ENCODE results near the gene BCL2L13. TPM values are rescaled to one million over a fixed set of nuclear protein-coding genes. Genes with fewer than 3 reads are reported as not detected.

Gene BCL2L13
- total RNA-seq, 2 experiments from 2014 or later = 26.0 to 27.0 TPM

DNA sequence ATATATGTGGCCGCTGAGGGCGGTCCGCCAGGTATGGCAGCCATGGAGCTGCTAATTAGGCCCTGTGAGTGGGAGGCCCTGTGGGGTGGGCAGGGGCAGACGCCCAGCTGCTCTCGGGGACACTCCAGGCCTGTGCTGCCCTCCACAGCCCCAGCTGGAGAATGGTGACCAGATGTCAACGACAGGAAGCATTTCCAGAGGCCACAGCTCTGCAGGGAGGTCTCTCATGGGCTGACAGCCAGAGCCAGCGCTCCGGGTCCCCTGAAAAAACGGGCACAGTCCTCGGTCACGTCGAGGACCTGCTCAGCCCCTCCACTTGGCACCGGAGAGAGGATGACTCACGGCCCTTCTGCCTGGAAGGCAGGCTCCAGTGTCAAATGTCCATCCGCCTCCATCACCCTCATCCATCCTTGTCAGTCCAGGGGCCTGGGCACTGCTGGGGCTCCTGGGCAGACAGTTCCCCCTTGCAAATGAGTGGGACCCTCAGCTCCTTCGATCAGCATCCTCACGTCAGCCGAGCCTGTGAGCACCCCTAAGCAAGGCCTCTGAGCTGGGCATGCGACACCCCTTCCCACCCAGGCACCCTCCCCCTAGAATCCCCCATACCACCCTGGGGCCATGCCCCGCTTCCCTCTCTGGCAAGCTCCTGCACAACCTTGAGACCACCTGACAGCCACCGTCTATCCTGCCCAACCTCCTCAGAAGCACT lies 133.8 kb downstream of the BCL2L13 start:
- no peak for DNase-seq
- peak overlapping the region; percentile 82 for H3K4me3 Mint-ChIP-seq
- peak overlapping the region; percentile 54 for H3K27ac Mint-ChIP-seq
- ChIA-PET CTCF (interaction anchor here (0.9 to 6.3 kb wide), 4 partner anchors 12 to 304 kb away, joined by 3 to 41 read pairs (median 10); no protein-coding TSS in a partner anchor), POLR2A (interaction anchor here (0.6 to 1.1 kb wide), 3 partner anchors 11 to 146 kb away, joined by 3 to 4 read pairs (median 3); no protein-coding TSS in a partner anchor)
- H3K27me3 Mint-ChIP-seq (ENCODE audit: low read depth) = peaks cover 9% of the 10 kb centered on the region
- H3K4me1 Mint-ChIP-seq (ENCODE audit: low read depth) = peaks cover 59% of the 10 kb centered on the region
- H3K36me3 Mint-ChIP-seq (ENCODE audit: low read depth) = peaks cover 8% of the 10 kb centered on the region
- ATAC-seq = no peak
- H3K9me3 Mint-ChIP-seq (ENCODE audit: insufficient read depth) = no peaks in the 10 kb centered on the region

DNA sequence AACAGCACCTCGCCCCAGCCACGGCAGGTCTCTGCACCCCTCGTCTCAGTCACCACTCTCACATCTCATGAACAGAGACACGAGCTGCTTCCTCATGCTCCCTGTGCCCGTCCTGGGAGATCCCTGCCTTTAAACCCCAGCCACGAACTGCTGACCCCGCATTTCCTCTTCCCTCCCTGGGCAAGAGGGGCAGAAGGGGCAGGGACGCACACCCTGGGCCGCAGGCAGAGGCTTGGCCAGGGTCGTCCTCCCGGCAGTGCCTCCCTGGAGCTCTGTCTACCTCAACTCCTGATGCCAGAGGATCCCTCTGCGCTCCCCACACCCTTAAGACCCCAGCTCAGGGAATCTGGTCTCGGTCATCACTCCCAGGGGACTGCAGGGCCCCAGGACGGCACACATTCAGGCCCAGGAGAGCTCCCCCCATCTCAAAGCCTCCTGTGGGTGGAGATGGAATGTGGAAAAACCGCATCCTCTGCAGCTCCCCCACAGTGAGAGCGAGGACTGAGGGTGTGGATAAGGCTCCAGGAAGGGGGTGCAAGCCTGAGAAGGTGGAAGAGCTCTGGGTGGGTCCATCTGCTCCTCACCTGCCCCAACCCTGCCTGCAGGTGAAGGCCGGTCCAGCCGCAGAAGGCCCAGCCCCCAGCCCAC lies 134.5 kb downstream of the BCL2L13 start:
- CTCF ChIA-PET = interaction anchor here (1.0 to 6.3 kb wide), 5 partner anchors 11 to 303 kb away, joined by 3 to 41 read pairs (median 5); no protein-coding TSS in a partner anchor
- peak overlapping the region; percentile 76 for H3K27ac Mint-ChIP-seq
- ATAC-seq = no peak

GRCh38 chr22:17773606-17774205 lies 135.1 kb downstream of the BCL2L13 start:
- Mint-ChIP-seq H3K4me3 (peak overlapping the region; percentile 82), H3K36me3 (ENCODE audit: low read depth) (peaks cover 13% of the 10 kb centered on the region), H3K9me3 (ENCODE audit: insufficient read depth) (no peaks in the 10 kb centered on the region), H3K4me1 (ENCODE audit: low read depth) (peaks cover 59% of the 10 kb centered on the region), H3K27ac (peak overlapping the region; percentile 76), H3K27me3 (ENCODE audit: low read depth) (peaks cover 7% of the 10 kb centered on the region)
- ATAC-seq (peak; percentile 62), DNase-seq (peak; percentile 76)
- ChIA-PET CTCF (interaction anchor here (1.0 to 6.3 kb wide), 5 partner anchors 11 to 302 kb away, joined by 3 to 41 read pairs (median 5); no protein-coding TSS in a partner anchor), POLR2A (interaction anchor here (0.6 to 0.9 kb wide), 4 partner anchors 9 to 688 kb away, joined by 3 read pairs; no protein-coding TSS in a partner anchor)

More for the DNA sequence above, 134.5 kb downstream of the BCL2L13 start:
- POLR2A ChIA-PET = interaction anchor here (0.6 to 1.1 kb wide), 4 partner anchors 9 to 687 kb away, joined by 3 read pairs; no protein-coding TSS in a partner anchor
- Mint-ChIP-seq H3K27me3 (ENCODE audit: low read depth) (peaks cover 7% of the 10 kb centered on the region), H3K4me1 (ENCODE audit: low read depth) (peaks cover 57% of the 10 kb centered on the region), H3K4me3 (peak overlapping the region; percentile 82), H3K36me3 (ENCODE audit: low read depth) (peaks cover 13% of the 10 kb centered on the region), H3K9me3 (ENCODE audit: insufficient read depth) (no peaks in the 10 kb centered on the region)
- DNase-seq = no peak

DNA sequence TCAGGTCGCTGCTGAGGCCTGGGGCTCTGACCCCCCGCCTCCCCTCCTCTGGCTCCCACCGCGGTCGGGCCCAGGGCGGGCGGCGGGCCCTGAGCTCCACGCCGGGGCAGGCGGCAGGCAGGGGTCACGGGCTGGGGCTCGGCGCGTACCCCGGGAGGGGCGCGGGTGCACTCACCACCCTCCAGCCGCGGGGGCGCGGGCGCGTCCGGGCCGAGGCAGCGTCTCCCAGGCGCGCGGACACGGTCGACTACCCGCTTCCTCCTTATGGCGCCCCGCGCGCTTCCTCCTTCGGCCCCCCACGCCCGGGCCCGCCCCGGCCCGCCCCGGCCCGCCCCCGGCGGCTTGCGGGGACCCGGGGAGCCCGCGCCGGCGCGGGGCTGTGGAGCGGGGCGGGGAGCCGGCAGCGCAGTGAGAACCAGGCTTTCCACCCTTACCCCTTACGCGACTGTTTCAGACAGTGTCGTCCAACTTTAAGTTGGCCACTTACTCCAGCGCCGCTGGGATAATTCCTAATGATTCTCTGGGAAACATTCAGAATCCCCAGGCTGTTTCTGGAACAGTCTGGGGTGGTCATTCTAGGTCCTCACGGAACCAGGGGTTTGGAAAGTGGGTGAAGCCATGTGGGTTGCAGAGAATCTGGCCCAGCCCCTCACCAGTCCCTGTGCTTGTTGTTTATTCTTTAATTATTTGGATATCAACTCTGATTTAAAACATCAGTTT lies 135.8 kb downstream of the BCL2L13 start, which contains the start of gene BID:
TSS of gene BID (minus strand) at position 264 of the 720 bp plus-strand sequence. CDS start 24,353 bp downstream, outside the sequence.
- no peaks in the 10 kb centered on the region for H3K9me3 Mint-ChIP-seq (ENCODE audit: insufficient read depth)
- H3K4me1 Mint-ChIP-seq (ENCODE audit: low read depth) = peaks cover 65% of the 10 kb centered on the region
- peaks cover 19% of the 10 kb centered on the region for H3K36me3 Mint-ChIP-seq (ENCODE audit: low read depth)
- ChIA-PET CTCF (interaction anchor here (1.0 to 6.3 kb wide), 5 partner anchors 10 to 302 kb away, joined by 3 to 41 read pairs (median 5); no protein-coding TSS in a partner anchor), POLR2A (interaction anchor here (0.7 to 0.9 kb wide), 2 partner anchors 13 to 227 kb away, joined by 3 read pairs; no protein-coding TSS in a partner anchor)
- H3K27me3 Mint-ChIP-seq (ENCODE audit: low read depth) = peaks cover 7% of the 10 kb centered on the region
- ATAC-seq (peak; percentile 51), DNase-seq (peak; percentile 60)
- H3K27ac Mint-ChIP-seq = peak within 1 kb of the TSS; percentile 98
- H3K4me3 Mint-ChIP-seq = peak within 1 kb of the TSS; percentile 82

DNA sequence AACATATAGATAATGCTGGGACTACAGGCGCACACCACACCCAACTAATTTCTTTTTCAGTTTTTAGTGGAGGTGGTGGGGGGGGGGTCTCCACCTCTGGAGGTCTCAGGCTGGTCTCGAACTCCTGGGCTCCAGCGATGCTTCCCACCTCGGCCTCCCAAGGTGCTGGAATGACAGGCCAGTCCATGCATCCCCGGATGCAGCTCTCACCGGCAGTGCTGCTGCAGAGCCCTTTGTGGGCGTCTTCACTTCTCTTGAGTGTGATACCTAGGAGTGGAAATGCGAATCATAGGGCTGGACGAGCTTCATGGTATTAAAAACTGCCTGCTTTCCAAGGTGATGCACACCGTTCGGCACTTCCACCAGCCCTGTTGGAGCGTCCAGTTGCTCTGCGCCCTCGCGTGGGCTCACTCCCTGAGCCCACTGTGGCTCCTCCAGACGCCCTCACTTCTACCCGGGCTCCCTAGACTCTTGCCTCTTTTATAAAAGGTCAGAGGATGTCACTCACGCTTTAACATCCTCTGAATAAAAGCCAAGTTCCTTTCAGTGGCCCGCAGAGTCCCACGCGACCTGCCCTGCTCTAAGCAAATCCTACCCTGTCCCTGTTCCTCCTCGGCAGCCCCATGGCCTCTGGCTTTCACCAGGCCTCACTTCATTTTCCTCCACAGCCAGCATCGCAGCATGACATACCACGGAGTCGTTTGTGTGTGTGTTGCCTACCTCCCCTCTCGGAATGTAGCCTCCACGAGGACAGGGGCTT lies 136.5 kb downstream of the BCL2L13 start:
- Mint-ChIP-seq H3K4me3 (peak overlapping the region; percentile 64), H3K27ac (peak overlapping the region; percentile 98), H3K36me3 (ENCODE audit: low read depth) (peaks cover 24% of the 10 kb centered on the region), H3K9me3 (ENCODE audit: insufficient read depth) (no peaks in the 10 kb centered on the region), H3K27me3 (ENCODE audit: low read depth) (peaks cover 7% of the 10 kb centered on the region), H3K4me1 (ENCODE audit: low read depth) (peaks cover 71% of the 10 kb centered on the region)
- ATAC-seq (no peak), DNase-seq (no peak)
- POLR2A ChIA-PET = interaction anchor here (0.7 kb wide), 1 partner anchor 227 kb away, joined by 3 read pairs; no protein-coding TSS in a partner anchor
- CTCF ChIA-PET = interaction anchor here (6.3 kb wide), 1 partner anchor 9 kb away, joined by 41 read pairs; no protein-coding TSS in a partner anchor

- Mint-ChIP-seq H3K9me3 (ENCODE audit: insufficient read depth) (no peaks in the 10 kb centered on the region), H3K27ac (peak overlapping the region; percentile 98), H3K4me1 (ENCODE audit: low read depth) (peaks cover 79% of the 10 kb centered on the region), H3K27me3 (ENCODE audit: low read depth) (peaks cover 7% of the 10 kb centered on the region), H3K4me3 (peak overlapping the region; percentile 64), H3K36me3 (ENCODE audit: low read depth) (peaks cover 25% of the 10 kb centered on the region)
- ATAC-seq (no peak), DNase-seq (no peak)
- ChIA-PET CTCF (interaction anchor here (0.7 to 1.6 kb wide), 3 partner anchors 9 to 301 kb away, joined by 3 to 8 read pairs (median 3); no protein-coding TSS in a partner anchor), POLR2A (no interaction called here)
Measured at GRCh38 chr22:17775781-17776465, 137.4 kb downstream of the BCL2L13 start.

DNA sequence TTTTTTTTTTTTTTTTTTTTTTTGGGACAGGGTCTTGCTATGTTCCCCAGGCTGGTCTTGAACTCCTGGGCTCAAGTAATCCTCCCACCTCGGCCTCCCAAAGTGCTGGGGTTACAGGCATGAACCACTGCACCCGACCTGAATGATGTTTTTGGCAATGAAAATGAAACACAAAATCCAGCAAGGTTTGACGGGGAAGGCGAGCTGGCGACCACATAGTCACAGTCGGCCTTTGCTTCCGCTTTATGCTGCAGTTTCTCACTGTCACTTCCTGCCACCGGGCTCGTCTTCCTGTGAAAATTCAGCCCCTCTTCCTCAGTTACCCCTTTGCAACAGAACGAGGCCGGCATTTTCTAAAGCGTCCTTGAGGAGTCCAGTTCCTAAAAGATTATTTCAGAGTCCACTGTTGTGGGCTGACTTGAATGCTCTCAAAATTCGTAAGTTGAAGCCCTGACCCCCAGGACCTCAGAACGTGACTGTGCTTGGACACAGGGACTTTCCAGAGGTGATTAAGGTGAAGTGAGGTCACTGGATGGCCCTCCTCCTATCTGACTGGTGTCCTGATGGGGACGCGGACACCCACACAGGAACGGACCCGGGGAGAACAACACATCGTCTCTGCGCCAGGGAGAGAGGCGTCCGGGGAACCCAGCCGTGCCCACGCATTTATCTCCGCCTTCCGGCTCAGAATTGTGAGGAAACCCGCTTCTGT lies 138.6 kb downstream of the BCL2L13 start:
- POLR2A ChIA-PET = interaction anchor here (0.6 to 1.7 kb wide), 4 partner anchors 8 to 300 kb away, joined by 3 to 11 read pairs (median 4); partner anchors contain the start of genes BCL2L13 and PEX26
- Mint-ChIP-seq H3K27me3 (ENCODE audit: low read depth) (peaks cover 7% of the 10 kb centered on the region), H3K27ac (peak overlapping the region; percentile 98), H3K36me3 (ENCODE audit: low read depth) (peaks cover 24% of the 10 kb centered on the region), H3K9me3 (ENCODE audit: insufficient read depth) (no peaks in the 10 kb centered on the region), H3K4me1 (ENCODE audit: low read depth) (peaks cover 80% of the 10 kb centered on the region), H3K4me3 (peak overlapping the region; percentile 90)
- ATAC-seq (peak; percentile 51), DNase-seq (peak; percentile 88)
- CTCF ChIA-PET = interaction anchor here (0.7 to 1.6 kb wide), 5 partner anchors 8 to 299 kb away, joined by 3 to 8 read pairs (median 3); no protein-coding TSS in a partner anchor

DNA sequence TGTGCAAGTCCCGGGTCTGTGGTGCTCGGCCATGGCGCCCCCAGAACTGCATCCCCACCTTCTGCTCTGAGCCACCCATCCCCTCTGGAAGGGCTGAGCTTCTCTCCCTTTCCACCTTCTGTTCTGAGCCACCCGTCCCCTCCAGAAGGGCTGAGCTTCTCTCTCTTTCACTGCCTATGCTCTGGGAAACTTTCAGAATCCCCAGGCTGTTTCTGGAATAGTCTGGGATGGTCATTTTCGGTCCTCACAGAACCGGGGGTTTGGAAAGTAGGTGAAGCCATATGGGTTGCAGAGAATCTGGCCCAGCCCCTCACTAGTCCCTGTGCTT lies 139.1 kb downstream of the BCL2L13 start:
- peaks cover 76% of the 10 kb centered on the region for H3K4me1 Mint-ChIP-seq (ENCODE audit: low read depth)
- H3K4me3 Mint-ChIP-seq = peak overlapping the region; percentile 90
- peaks cover 22% of the 10 kb centered on the region for H3K36me3 Mint-ChIP-seq (ENCODE audit: low read depth)
- ChIA-PET POLR2A (interaction anchor here (0.6 to 1.7 kb wide), 5 partner anchors 10 to 300 kb away, joined by 3 to 11 read pairs (median 4); partner anchors contain the start of genes BCL2L13 and PEX26), CTCF (interaction anchor here (1.6 kb wide), 1 partner anchor 35 kb away, joined by 7 read pairs; no protein-coding TSS in a partner anchor)
- peak overlapping the region; percentile 98 for H3K27ac Mint-ChIP-seq
- no peaks in the 10 kb centered on the region for H3K9me3 Mint-ChIP-seq (ENCODE audit: insufficient read depth)
- H3K27me3 Mint-ChIP-seq (ENCODE audit: low read depth) = peaks cover 5% of the 10 kb centered on the region
- DNase-seq = no peak
- ATAC-seq = no peak

GRCh38 chr22:17778412-17778976 lies 139.9 kb downstream of the BCL2L13 start:
- CTCF ChIA-PET = no interaction called here
- Mint-ChIP-seq H3K4me3 (peak overlapping the region; percentile 90), H3K4me1 (ENCODE audit: low read depth) (peaks cover 68% of the 10 kb centered on the region), H3K27me3 (ENCODE audit: low read depth) (no peaks in the 10 kb centered on the region), H3K36me3 (ENCODE audit: low read depth) (peaks cover 19% of the 10 kb centered on the region), H3K9me3 (ENCODE audit: insufficient read depth) (no peaks in the 10 kb centered on the region), H3K27ac (peak overlapping the region; percentile 73)
- ATAC-seq (no peak), DNase-seq (no peak)
- POLR2A ChIA-PET = interaction anchor here (0.9 to 1.7 kb wide), 3 partner anchors 10 to 299 kb away, joined by 3 to 11 read pairs (median 5); partner anchors contain the start of genes BCL2L13 and PEX26

Data from activated CD8-positive, alpha-beta T cell treated with anti-CD3 and anti-CD28 coated beads, Interleukin-2, amount 10 ng/mL, durations not matched to agents 7 days and 5 days (primary cell).